BE2C (cell line): Measurements from ENCODE around the gene TBX4.

ENCODE experiments used
- DNase-seq: peaks from one replicate; pipeline ENCODE4 v3.0.0-alpha.2; 2020
- H3K27me3 ChIP-seq: fragments of 250-450 bp; sonication (Bioruptor Pico); 2 replicates; pipeline ENCODE4 v1.5.1; 2020; ENCODE audit warnings: mild to moderate bottlenecking
- H3K36me3 ChIP-seq: fragments of 250-450 bp; sonication (Bioruptor Pico); 2 replicates; pipeline ENCODE4 v1.5.1; 2020; ENCODE audit warnings: mild to moderate bottlenecking
- H3K4me1 ChIP-seq: fragments of 250-450 bp; sonication (Bioruptor Pico); 2 replicates; pipeline ENCODE4 v1.5.1; 2020
- H3K4me3 ChIP-seq: 2 replicates; pipeline ENCODE4 v1.5.1; 2011; ENCODE audit warnings: low read depth, low read length
- H3K9me3 ChIP-seq: fragments of 250-450 bp; sonication (Bioruptor Pico); 2 replicates; pipeline ENCODE4 v1.5.1; 2020
- TF ChIP-seq, protein P1 (sequence below): IDR thresholded peaks from 2 replicates; pipeline ENCODE4 v1.5.1; 2012; ENCODE audit warnings: mild to moderate bottlenecking, low read depth, low read length

The TBX4 gene

DNA sequence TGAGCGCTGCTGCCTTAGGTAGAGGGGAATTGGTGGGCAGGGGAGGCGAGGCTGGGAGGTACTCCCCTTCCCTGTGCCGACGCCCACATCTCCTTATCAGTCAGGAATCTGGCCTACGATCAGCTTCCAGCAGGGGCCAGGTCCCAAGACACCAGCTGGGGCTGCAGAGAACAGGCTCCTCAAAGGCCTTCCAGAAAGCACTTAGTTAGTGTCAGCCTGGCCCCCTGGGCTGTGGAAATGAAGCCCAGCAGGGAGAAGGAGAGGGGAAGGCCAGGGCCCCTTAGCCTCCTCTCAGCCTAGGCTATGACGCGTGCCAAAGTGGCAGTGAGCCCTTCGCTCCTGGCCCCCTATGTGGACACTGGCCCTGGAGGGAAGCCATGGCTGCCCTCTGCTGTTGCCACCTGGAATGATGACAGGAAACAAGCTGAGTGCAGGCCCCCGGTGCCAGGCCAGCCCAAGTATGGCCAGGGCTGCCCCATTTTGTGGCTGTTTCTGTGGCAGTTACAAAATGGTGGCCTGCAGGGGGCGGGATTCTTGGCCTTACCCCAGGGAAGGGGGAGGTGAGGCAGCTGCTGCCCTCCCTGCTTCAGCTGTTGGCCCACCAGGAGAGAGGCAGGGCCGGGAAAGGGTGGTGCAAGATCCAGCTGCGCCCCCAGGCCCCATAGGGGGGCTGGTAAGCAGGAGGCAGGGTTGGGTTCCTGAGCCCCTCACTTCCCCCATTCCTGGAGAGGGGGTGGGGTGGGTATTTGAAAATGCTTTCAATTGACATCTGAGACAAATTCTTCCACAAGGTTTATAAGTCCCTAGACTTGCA lies 11.3 kb downstream of the TBX4 start:
- no peaks in the 10 kb centered on the region; the same call in 1 of the 2 replicates for H3K9me3 ChIP-seq
- H3K4me3 ChIP-seq = no peak overlapping the region
- no peak for DNase-seq
- peaks cover 14% of the 10 kb centered on the region for H3K4me1 ChIP-seq
- H3K36me3 ChIP-seq = no peaks in the 10 kb centered on the region
- no peaks in the 10 kb centered on the region for H3K27me3 ChIP-seq
- TF ChIP-seq, protein P1, sequence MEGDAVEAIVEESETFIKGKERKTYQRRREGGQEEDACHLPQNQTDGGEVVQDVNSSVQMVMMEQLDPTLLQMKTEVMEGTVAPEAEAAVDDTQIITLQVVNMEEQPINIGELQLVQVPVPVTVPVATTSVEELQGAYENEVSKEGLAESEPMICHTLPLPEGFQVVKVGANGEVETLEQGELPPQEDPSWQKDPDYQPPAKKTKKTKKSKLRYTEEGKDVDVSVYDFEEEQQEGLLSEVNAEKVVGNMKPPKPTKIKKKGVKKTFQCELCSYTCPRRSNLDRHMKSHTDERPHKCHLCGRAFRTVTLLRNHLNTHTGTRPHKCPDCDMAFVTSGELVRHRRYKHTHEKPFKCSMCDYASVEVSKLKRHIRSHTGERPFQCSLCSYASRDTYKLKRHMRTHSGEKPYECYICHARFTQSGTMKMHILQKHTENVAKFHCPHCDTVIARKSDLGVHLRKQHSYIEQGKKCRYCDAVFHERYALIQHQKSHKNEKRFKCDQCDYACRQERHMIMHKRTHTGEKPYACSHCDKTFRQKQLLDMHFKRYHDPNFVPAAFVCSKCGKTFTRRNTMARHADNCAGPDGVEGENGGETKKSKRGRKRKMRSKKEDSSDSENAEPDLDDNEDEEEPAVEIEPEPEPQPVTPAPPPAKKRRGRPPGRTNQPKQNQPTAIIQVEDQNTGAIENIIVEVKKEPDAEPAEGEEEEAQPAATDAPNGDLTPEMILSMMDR = peak; percentile 26; the same call in 1 of the 2 replicates

DNA sequence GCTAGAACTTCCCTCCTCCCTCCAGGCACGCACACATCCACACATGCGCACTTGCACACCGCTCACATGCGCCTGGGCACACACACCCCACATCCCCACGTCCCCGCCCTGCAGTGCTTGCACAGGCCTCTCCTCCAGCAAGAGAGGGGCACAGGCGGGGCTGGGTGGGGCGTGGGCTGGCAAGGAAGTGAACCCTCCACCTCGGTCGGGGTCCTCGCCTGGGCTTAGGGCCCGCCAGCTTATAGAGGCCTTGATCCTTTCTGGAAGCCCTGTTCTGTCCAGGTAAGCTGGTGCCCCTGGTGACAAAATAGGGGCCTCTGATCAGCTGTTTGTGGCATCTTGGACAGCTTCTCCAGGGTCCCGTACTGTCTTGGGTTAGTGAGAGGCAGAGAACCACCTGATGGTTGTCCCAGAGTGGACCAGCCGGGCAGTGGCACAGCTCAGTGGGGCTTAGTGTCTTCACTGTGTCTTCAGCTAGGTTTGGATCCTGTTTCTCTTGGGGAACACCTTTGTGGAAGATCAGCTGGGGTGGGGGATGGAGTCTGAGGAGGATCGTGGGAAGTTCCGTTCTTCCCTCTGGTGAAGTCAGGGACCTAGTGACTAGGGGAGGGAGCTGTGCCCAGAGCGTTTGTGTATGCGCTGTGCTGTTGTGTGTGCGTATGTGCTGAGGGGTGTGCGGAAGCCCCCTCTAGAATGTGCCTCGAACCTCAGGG lies 12.1 kb downstream of the TBX4 start:
- Histone ChIP-seq H3K4me3 (no peak overlapping the region), H3K9me3 (no peaks in the 10 kb centered on the region; the same call in 1 of the 2 replicates), H3K36me3 (no peaks in the 10 kb centered on the region), H3K27me3 (no peaks in the 10 kb centered on the region), H3K4me1 (peaks cover 15% of the 10 kb centered on the region)
- TF ChIP-seq, protein P1 = no peak
- no peak for DNase-seq

DNA sequence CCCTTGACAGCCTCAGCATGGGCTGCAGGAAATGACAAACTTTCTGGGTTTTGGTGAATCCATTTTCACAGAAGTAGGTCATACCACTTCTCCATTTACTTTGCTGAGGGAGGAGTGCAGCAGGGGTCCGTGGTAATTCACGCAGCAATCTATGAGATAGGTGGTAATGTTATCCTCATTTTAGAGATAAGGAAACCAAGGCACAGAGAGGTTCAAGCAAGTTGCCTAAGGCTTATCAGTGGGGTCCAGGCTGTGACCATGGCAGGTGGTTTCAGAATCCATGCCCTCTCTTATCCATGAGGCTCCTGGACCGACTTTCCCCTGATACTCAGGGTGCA lies 12.6 kb downstream of the TBX4 start:
- DNase-seq = no peak
- TF ChIP-seq, protein P1 = no peak

DNA sequence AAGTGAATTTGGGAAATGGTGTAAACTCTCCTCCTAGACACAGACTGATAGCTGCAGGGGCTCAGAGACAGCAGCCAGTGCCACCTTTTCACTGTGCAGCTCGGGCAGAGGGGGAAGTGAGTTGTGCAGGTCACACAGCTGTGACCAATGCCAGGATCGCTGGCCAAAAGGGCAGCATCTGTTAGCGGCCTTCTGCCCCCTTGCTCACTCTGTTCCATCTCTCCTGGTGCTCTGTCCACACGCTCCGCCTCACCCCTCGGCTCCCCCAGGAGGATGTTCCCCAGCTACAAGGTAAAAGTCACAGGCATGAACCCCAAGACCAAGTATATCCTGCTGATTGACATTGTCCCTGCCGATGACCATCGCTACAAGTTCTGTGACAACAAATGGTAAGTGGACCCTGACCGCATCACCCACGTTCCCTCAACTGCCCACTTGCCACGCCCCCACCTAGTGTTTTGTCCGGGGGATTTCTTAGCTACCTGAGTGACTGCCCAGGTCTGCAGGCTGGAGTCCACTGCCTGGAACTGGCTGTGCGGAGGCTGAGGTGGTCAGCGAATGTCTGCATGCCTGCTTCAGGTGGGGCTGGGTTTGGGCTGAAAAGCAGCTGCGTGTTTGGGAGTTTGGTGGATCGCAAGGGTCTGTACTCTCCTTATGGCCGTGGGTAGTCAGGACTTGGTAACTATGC lies 13.5 kb downstream of the TBX4 start:
- no peaks in the 10 kb centered on the region; the same call in 1 of the 2 replicates for H3K9me3 ChIP-seq
- no peaks in the 10 kb centered on the region for H3K27me3 ChIP-seq
- TF ChIP-seq, protein P1 = no peak
- DNase-seq = no peak
- H3K4me3 ChIP-seq = no peak overlapping the region
- no peaks in the 10 kb centered on the region for H3K36me3 ChIP-seq
- peaks cover 15% of the 10 kb centered on the region for H3K4me1 ChIP-seq

More for the DNA sequence above, 12.6 kb downstream of the TBX4 start:
- Histone ChIP-seq H3K27me3 (no peaks in the 10 kb centered on the region), H3K4me1 (peaks cover 15% of the 10 kb centered on the region), H3K4me3 (no peak overlapping the region), H3K36me3 (no peaks in the 10 kb centered on the region), H3K9me3 (no peaks in the 10 kb centered on the region; the same call in 1 of the 2 replicates)

DNA sequence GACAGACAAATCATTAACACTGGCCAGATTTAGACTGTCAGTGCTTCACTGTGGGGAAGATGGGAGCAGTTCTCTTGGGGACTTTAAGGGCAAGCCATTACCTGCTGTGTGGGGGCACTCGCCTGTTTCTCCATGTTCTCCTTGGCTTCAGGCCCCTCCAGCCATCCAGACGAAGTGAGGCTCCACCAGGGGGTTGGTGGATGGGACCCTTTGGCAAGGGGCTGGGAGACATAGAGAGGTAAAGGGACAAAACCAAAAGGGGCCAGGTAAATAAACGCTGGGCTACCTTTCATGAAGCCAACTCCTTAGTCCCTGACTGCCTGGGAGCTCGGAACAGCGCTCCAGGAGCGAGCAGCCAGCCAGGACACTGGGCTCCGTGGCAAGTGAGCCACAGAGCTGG lies 14.0 kb downstream of the TBX4 start:
- TF ChIP-seq, protein P1 = no peak

More for the DNA sequence above, 14.0 kb downstream of the TBX4 start:
- Histone ChIP-seq H3K27me3 (no peaks in the 10 kb centered on the region), H3K4me1 (peaks cover 15% of the 10 kb centered on the region), H3K9me3 (no peaks in the 10 kb centered on the region), H3K36me3 (no peaks in the 10 kb centered on the region), H3K4me3 (no peak overlapping the region)
- DNase-seq = no peak
